Posterior vena cava (tissue), 2 donors: ENCODE data around the gene AIRE. TPM values are rescaled to one million over a fixed set of nuclear protein-coding genes. Genes with fewer than 3 reads are reported as not detected.

Experiments
- DNase-seq: peaks from one replicate; pipeline ENCODE4 v3.0.0-alpha.2; 2020; ENCODE audit warnings: low spot score
- intact Hi-C, 2 donors: fragments of 100-400 bp; cut with DNase I; formaldehyde crosslinking; loops; one replicate each; pipeline versions ENCODE4 v1.14.1 to v1.14.2; 2022 to 2023
- total RNA-seq, 2 donors: library from RNA; stranded (reverse); fragmentation: NEBNext Ultra II Directional; extraction: Animal tissue kit (Norgen Biotek cat#: 25700); gene quantifications; one replicate each; pipeline ENCODE4 v1.2.1, GENCODE V29; 2021
- donor health status: DM: yes; HTN: yes; CAD: no.
- donor health status: DM: yes; HTN: yes; CAD: no.

AIRE gene
- total RNA-seq, 2 donors from 2014 or later: not detected

GRCh38 chr21:44290327-44291077, 4.8 kb downstream of the AIRE start:
- intact Hi-C loops: no loop called here
- DNase-seq: no peak

- intact Hi-C loops: no loop called here
- DNase-seq: no peak
Observed at GRCh38 chr21:44291078-44291935, 5.6 kb downstream of the AIRE start.

- intact Hi-C loops: no loop called here
Observed at GRCh38 chr21:44291936-44292811, 6.5 kb downstream of the AIRE start.

GRCh38 chr21:44292812-44293195, 7.1 kb downstream of the AIRE start:
- intact Hi-C loops: no loop called here
- DNase-seq: no peak

More at GRCh38 chr21:44291936-44292811, 6.5 kb downstream of the AIRE start:
- no peak for DNase-seq

GRCh38 chr21:44293551-44294231, 8.0 kb downstream of the AIRE start:
- no peak for DNase-seq
- intact Hi-C loops: no loop called here

GRCh38 chr21:44294391-44295162, 8.9 kb downstream of the AIRE start:
- intact Hi-C loops: no loop called here
- DNase-seq: peak; percentile 94

- DNase-seq: no peak
- intact Hi-C loops: no loop called here
Observed at GRCh38 chr21:44295163-44295573, 9.5 kb downstream of the AIRE start.

GRCh38 chr21:44295646-44296045, 10.0 kb downstream of the AIRE start:
- no peak for DNase-seq
- intact Hi-C loops: no loop called here

GRCh38 chr21:44296103-44296519, 10.4 kb downstream of the AIRE start:
- DNase-seq: no peak
- intact Hi-C loops: no loop called here

GRCh38 chr21:44296916-44297315, 11.2 kb downstream of the AIRE start:
- intact Hi-C loops: no loop called here
- no peak for DNase-seq

GRCh38 chr21:44297525-44298290, 12.0 kb downstream of the AIRE start:
- DNase-seq: peak; percentile 94
- intact Hi-C loops: no loop called here

GRCh38 chr21:44298301-44298700, 12.6 kb downstream of the AIRE start:
- DNase-seq: no peak
- intact Hi-C loops: no loop called here

GRCh38 chr21:44299085-44299457, 13.4 kb downstream of the AIRE start:
- intact Hi-C loops: no loop called here
- DNase-seq: no peak

GRCh38 chr21:44299458-44300261, 14.0 kb downstream of the AIRE start, which contains the start of gene PFKL:
Gene PFKL, plus strand, starts transcription at chr21:44300053. Its CDS starts 53 bp downstream, at chr21:44300106.
- peak; percentile 89 for DNase-seq
- intact Hi-C loops: loop anchor here in 1 of 2 donors (10.0 kb wide), 1 partner anchor 625 kb away; the partner anchor contains the start of gene ITGB2

GRCh38 chr21:44300262-44300959, 14.7 kb downstream of the AIRE start:
- DNase-seq: peak; percentile 94
- intact Hi-C loops: loop anchor here in 1 of 2 donors (10.0 kb wide), 1 partner anchor 624 kb away; the partner anchor contains the start of gene ITGB2

- no peak for DNase-seq
- intact Hi-C loops: loop anchor here in 1 of 2 donors (10.0 kb wide), 1 partner anchor 624 kb away; the partner anchor contains the start of gene ITGB2
Observed at GRCh38 chr21:44301141-44301540, 15.5 kb downstream of the AIRE start.
